Panc1 (cell line): ENCODE measurements around the gene DLL3. TPM values are rescaled to one million over a fixed set of nuclear protein-coding genes. Genes with fewer than 3 reads are reported as not detected.
A peak's percentile ranks its signal among the peaks of the same experiment; 100 is the strongest.

Experiments
- ATAC-seq: fragments of 200-7000 bp; cut with Tn5 transposase; 2 replicates; pipeline ENCODE4 v1.9.1; 2020; ENCODE audit warnings: mild to moderate bottlenecking, moderate library complexity
- BruUV-seq: library from RNA; stranded (reverse); fragments of 400-500 nt; replicated peaks from 2 replicates; lab custom pipeline; 2021; lab: Mats Ljungman, UMichigan
- CTCF ChIA-PET: fragments of 300-600 bp; sonication (Branson Sonifier 250); formaldehyde crosslinking; loops from one replicate; lab custom pipeline; 2022; ENCODE audit warnings: antibody characterized with exemption; lab: Charles Lee
- POLR2A ChIA-PET: fragments of 300-600 bp; sonication (Branson Sonifier 250); formaldehyde crosslinking; loops from one replicate; lab custom pipeline; 2022; ENCODE audit warnings: antibody characterized with exemption; lab: Charles Lee
- DNase-seq: peaks from one replicate; pipeline ENCODE4 v3.0.0-alpha.2; 2010; ENCODE audit warnings: low read depth, low spot score
- H3K27ac ChIP-seq: 2 replicates; pipeline ENCODE4 v1.5.1; 2011; ENCODE audit warnings: mild to moderate bottlenecking, low read length, inconsistent platforms
- H3K27me3 ChIP-seq: fragments of 200-500 bp; sonication (Bioruptor generic); 2 replicates; pipeline ENCODE4 v1.6.0; 2014; ENCODE audit warnings: low read length, inconsistent platforms; ENCODE audit not compliant: control insufficient read depth, insufficient read depth
- H3K36me3 ChIP-seq: fragments of 200-500 bp; sonication (Bioruptor generic); 2 replicates; pipeline ENCODE4 v1.5.1; 2014; ENCODE audit warnings: inconsistent platforms, mild to moderate bottlenecking, low read length, moderate library complexity; ENCODE audit not compliant: control insufficient read depth, insufficient read depth
- H3K4me1 ChIP-seq: 2 replicates; pipeline ENCODE4 v1.5.1; 2011; ENCODE audit warnings: inconsistent platforms, mild to moderate bottlenecking, low read length, moderate library complexity; ENCODE audit not compliant: control insufficient read depth, insufficient read depth
- H3K4me3 ChIP-seq, 2 experiments: 2 replicates each; pipeline ENCODE4 v1.5.1; 2011 to 2012; ENCODE audit warnings: low read depth in 2 of 2, low read length in 2 of 2, mild to moderate bottlenecking in 2 of 2, inconsistent platforms in 1 of 2, moderate library complexity in 1 of 2
- H3K9me3 ChIP-seq: fragments of 200-500 bp; sonication (Bioruptor generic); 2 replicates; pipeline ENCODE4 v1.5.1; 2014; ENCODE audit warnings: low read depth, mild to moderate bottlenecking, inconsistent platforms, low read length, moderate library complexity; ENCODE audit not compliant: control insufficient read depth, insufficient read depth
- CTCF ChIP-seq: fragments of 450-650 bp; IDR thresholded peaks from 2 replicates; pipeline ENCODE4 v1.5.1; 2017; ENCODE audit warnings: mild to moderate bottlenecking
- POLR2AphosphoS5 ChIP-seq: IDR thresholded peaks from 2 replicates; pipeline ENCODE4 v1.6.1; 2012; ENCODE audit warnings: mild to moderate bottlenecking, low read depth, low read length, moderate library complexity
- REST ChIP-seq, 2 experiments: IDR thresholded peaks; 2 replicates each; pipeline ENCODE4 v1.6.1; 2011 to 2012; ENCODE audit warnings: low read depth in 2 of 2, control low read depth in 1 of 2, low read length in 1 of 2, mild to moderate bottlenecking in 1 of 2, moderate library complexity in 1 of 2; ENCODE audit not compliant: insufficient read depth in 1 of 2
- SIN3A ChIP-seq: IDR thresholded peaks from 2 replicates; pipeline ENCODE4 v1.6.1; 2012; ENCODE audit warnings: low read depth, mild to moderate bottlenecking, low read length, moderate library complexity, borderline replicate concordance; ENCODE audit not compliant: insufficient read depth
- TCF7L2 ChIP-seq: IDR thresholded peaks from 2 replicates; pipeline ENCODE4 v1.6.1; 2011; ENCODE audit warnings: mild to moderate bottlenecking, low read depth, low read length, inconsistent platforms
- in situ Hi-C: cut with HindIII; loops from 2 replicates; pipeline ENCODE4 v1.10.0; 2016; ENCODE audit warnings: low sequenced_read_pairs, low pct_unique_long_range_greater_than_20kb
- intact Hi-C: fragments of 100-400 bp; cut with micrococcal nuclease; formaldehyde crosslinking; loops from one replicate; pipeline ENCODE4 v1.10.0; 2022; ENCODE audit not compliant: unreplicated experiment
- total RNA-seq: library from RNA; stranded (reverse); gene quantifications from one replicate; pipeline ENCODE4 v1.2.1, GENCODE V29; 2021; ENCODE audit not compliant: unreplicated experiment

Gene DLL3
- total RNA-seq, 1 experiment from 2014 or later, result 76.9 TPM

- peaks cover 23% of the 10 kb centered on the region for H3K27me3 ChIP-seq
- intact Hi-C loops, result no loop called here
These were observed 16.9 kb downstream of the DLL3 start for GRCh38 chr19:39515551-39516191.

More at GRCh38 chr19:39515551-39516191, 16.9 kb downstream of the DLL3 start:
- BruUV-seq, result no TSS peak
- ATAC-seq (peak; percentile 3), DNase-seq (no peak)
- POLR2A ChIA-PET, result interaction anchor here (0.7 to 6.2 kb wide), 8 partner anchors 21 to 87 kb away, joined by 3 to 63 read pairs (median 5); partner anchors contain the start of genes RPS16 and TIMM50
- H3K27ac ChIP-seq, result peak overlapping the region; percentile 5
- in situ Hi-C loops, result no loop called here
- no peaks in the 10 kb centered on the region for H3K9me3 ChIP-seq
- TF ChIP-seq TCF7L2, result no peak
- no peak for TF ChIP-seq CTCF
- TF ChIP-seq REST (IDR thresholded peaks at IDR 0.05; ENCODE audit: insufficient read depth in 1 of 2, low read depth in 2 of 2, low read length in 1 of 2), result no peak
- no peak for TF ChIP-seq POLR2AphosphoS5
- TF ChIP-seq SIN3A, result no peak
- CTCF ChIA-PET, result interaction anchor here (0.6 to 5.9 kb wide), 13 partner anchors 9 to 933 kb away, joined by 3 to 49 read pairs (median 4); partner anchors contain the start of genes DLL3, DYRK1B, EID2B and SUPT5H
- no peaks in the 10 kb centered on the region for H3K36me3 ChIP-seq
- peaks cover 26% of the 10 kb centered on the region for H3K4me1 ChIP-seq
- peak overlapping the region; percentile 30 to 55 for H3K4me3 ChIP-seq
